Nephron (organoid): ENCODE data around the gene TEX13B.
A peak's percentile ranks its signal among the peaks of the same experiment; 100 is the strongest.

Experiments used
- H3K27ac Mint-ChIP-seq, 3 experiments: 2 replicates each; pipeline ENCODE4 v1.8.0; 2020; ENCODE audit warnings: mixed read lengths in 3 of 3, mild to moderate bottlenecking in 2 of 3, moderate library complexity in 1 of 3
- H3K27me3 Mint-ChIP-seq: 2 replicates; pipeline ENCODE4 v1.8.0; 2021; ENCODE audit warnings: low read depth, mild to moderate bottlenecking, moderate library complexity, mixed read lengths
- H3K36me3 Mint-ChIP-seq: 2 replicates; pipeline ENCODE4 v1.8.0; 2020; ENCODE audit warnings: low read depth, mixed read lengths
- H3K4me1 Mint-ChIP-seq: 2 replicates; pipeline ENCODE4 v1.8.0; 2020; ENCODE audit warnings: mixed read lengths
- H3K4me3 Mint-ChIP-seq, 3 experiments: 2 replicates each; pipeline ENCODE4 v1.8.0; 2020; ENCODE audit warnings: mild to moderate bottlenecking in 3 of 3, mixed read lengths in 3 of 3, moderate library complexity in 2 of 3
- H3K9me3 Mint-ChIP-seq: 2 replicates; pipeline ENCODE4 v1.8.0; 2020; ENCODE audit warnings: mixed read lengths
- TF ChIP-seq, protein P1 (sequence below), 3 experiments: fragments of 200-600 bp; sonication (generic); IDR thresholded peaks; one replicate each; pipeline ENCODE4 v1.5.0; 2021; ENCODE audit warnings: antibody characterized with exemption in 3 of 3; ENCODE audit not compliant: unreplicated experiment in 3 of 3

TEX13B gene

GRCh38 chrX:108022491-108023089 lies 40.4 kb upstream of the TEX13B start:
- H3K9me3 Mint-ChIP-seq, result no peaks in the 10 kb centered on the region
- H3K27me3 Mint-ChIP-seq, result peaks cover 19% of the 10 kb centered on the region
- no peaks in the 10 kb centered on the region for H3K4me1 Mint-ChIP-seq
- H3K36me3 Mint-ChIP-seq, result no peaks in the 10 kb centered on the region
- H3K27ac Mint-ChIP-seq, result no peak overlapping the region
- TF ChIP-seq, protein P1, sequence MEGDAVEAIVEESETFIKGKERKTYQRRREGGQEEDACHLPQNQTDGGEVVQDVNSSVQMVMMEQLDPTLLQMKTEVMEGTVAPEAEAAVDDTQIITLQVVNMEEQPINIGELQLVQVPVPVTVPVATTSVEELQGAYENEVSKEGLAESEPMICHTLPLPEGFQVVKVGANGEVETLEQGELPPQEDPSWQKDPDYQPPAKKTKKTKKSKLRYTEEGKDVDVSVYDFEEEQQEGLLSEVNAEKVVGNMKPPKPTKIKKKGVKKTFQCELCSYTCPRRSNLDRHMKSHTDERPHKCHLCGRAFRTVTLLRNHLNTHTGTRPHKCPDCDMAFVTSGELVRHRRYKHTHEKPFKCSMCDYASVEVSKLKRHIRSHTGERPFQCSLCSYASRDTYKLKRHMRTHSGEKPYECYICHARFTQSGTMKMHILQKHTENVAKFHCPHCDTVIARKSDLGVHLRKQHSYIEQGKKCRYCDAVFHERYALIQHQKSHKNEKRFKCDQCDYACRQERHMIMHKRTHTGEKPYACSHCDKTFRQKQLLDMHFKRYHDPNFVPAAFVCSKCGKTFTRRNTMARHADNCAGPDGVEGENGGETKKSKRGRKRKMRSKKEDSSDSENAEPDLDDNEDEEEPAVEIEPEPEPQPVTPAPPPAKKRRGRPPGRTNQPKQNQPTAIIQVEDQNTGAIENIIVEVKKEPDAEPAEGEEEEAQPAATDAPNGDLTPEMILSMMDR (IDR thresholded peaks at IDR 0.05; ENCODE audit: unreplicated experiment in 3 of 3), result no peak
- H3K4me3 Mint-ChIP-seq, result no peak overlapping the region

DNA sequence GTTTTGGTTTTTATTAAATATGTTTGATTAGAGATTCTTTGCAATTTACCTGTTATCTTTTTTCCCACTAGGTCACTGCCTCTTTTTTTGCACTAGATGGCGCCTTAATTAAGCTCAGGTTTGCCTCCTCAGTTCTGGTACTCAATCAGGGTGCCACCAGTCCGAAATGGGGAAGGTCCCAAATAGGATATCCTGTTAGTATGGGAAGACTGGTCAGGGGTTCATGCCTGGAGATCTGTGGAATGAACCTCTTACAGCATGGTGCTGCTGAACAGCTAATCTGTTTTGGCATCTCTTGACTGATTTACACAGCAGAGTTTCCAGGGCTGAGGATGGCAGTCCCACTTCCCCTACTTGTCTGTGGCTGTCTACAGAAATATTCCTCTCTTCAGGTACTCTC lies 38.5 kb upstream of the TEX13B start:
- H3K27me3 Mint-ChIP-seq, result peaks cover 26% of the 10 kb centered on the region
- H3K27ac Mint-ChIP-seq, result no peak overlapping the region
- no peak overlapping the region for H3K4me3 Mint-ChIP-seq
- TF ChIP-seq, protein P1 (IDR thresholded peaks at IDR 0.05; ENCODE audit: unreplicated experiment in 3 of 3), result peak; percentile 30 to 39 (median 38)
- H3K9me3 Mint-ChIP-seq, result peaks cover 9% of the 10 kb centered on the region
- H3K4me1 Mint-ChIP-seq, result no peaks in the 10 kb centered on the region
- H3K36me3 Mint-ChIP-seq, result no peaks in the 10 kb centered on the region

DNA sequence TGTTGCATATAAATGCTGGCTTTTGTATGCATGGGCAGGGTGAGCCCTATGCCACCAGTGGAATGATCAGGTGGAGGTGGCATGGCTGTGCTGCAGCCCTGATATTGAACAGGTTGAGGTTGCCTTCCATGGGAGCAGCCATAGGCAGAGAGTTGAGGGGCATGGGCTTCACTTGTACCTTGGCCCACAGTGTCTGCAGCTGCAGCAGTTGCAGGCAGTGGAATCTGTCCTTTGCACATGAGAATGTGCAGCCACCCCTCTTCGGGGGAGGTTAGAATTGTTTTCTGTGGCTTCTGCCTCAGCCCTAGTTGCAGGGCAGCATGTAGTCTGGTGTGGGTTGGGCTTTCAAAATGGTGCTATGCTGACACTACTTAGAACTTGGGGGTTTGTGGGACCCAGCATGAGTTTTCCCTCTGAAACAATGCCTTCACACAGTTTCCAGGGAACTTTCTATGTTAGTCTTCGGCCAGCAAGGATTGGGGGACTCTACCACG lies 37.3 kb upstream of the TEX13B start:
- Mint-ChIP-seq H3K27ac (no peak overlapping the region), H3K27me3 (peaks cover 22% of the 10 kb centered on the region), H3K4me1 (no peaks in the 10 kb centered on the region), H3K36me3 (no peaks in the 10 kb centered on the region), H3K4me3 (no peak overlapping the region), H3K9me3 (peaks cover 12% of the 10 kb centered on the region)
- TF ChIP-seq, protein P1 (IDR thresholded peaks at IDR 0.05; ENCODE audit: unreplicated experiment in 3 of 3), result no peak

DNA sequence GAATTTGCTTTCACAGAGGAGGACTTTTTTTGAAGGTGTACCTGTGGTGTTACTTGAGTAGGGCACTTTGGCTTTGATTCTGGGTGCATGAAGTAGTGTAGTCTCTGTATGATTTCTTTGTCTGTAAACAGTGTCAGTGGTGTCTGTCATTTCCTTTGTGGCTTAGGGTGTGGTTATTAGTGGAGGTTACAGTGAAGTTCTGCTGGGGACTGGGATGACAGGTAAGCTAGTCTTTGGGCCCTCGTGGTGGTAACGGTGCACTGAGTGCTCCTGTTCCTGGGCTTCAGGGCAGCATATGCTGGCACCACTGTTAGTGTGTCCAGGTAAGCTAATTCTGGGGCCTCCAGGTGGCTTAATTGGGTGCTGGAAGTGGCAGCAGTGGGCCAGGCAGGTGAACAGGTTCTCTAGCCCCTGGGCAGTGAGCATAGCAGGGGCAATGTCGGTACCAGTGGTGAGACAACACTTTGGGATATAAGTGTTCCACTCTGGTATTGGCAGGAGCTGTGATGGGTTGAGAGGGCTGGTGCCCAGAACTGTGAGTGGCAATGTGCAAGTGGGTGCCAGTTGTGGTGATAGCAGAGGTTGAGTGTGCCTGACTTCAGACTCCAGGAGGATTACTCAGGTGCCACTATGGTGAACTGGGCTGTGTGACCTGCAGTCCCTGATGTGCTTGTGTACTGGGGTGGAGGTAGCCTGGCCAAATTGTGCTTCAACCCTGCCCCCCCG lies 36.6 kb upstream of the TEX13B start:
- Mint-ChIP-seq H3K27ac (no peak overlapping the region), H3K36me3 (no peaks in the 10 kb centered on the region), H3K27me3 (peaks cover 23% of the 10 kb centered on the region), H3K9me3 (peaks cover 17% of the 10 kb centered on the region), H3K4me1 (no peaks in the 10 kb centered on the region), H3K4me3 (no peak overlapping the region)
- TF ChIP-seq, protein P1 (IDR thresholded peaks at IDR 0.05; ENCODE audit: unreplicated experiment in 3 of 3), result no peak

DNA sequence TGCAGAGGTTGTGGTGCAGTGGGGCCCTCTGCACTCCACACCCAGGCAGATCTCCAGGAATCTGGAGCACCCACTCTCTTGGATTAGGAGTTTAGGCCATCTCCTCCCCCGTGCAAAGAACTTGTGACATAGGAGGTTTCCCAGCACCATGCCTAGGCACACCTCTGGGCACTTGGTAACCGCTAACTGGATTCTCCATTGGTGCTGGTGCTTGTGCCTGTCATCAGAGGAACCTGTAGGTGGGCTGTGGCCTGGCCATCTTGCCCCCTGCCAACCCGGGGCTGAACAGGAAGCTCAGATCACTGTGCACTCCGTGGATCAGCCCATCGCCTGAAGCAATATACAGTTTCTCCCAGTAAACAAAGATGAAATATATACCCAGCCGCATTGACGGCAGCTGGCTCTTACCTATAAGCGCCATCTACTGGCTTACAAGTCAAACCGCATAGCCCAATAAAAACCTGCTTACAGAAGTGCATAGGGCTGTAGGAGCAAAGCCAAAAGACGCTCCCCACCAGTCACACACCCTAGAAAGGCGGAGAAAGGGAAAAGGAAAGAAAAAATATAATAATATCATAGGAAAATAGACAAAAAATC lies 19.1 kb upstream of the TEX13B start:
- H3K4me1 Mint-ChIP-seq, result no peaks in the 10 kb centered on the region
- no peak overlapping the region for H3K27ac Mint-ChIP-seq
- H3K36me3 Mint-ChIP-seq, result no peaks in the 10 kb centered on the region
- H3K27me3 Mint-ChIP-seq, result peaks cover 10% of the 10 kb centered on the region
- no peak overlapping the region for H3K4me3 Mint-ChIP-seq
- H3K9me3 Mint-ChIP-seq, result peaks cover 14% of the 10 kb centered on the region
- TF ChIP-seq, protein P1 (IDR thresholded peaks at IDR 0.05; ENCODE audit: unreplicated experiment in 3 of 3), result peak; percentile 42 to 47 (median 44)
